C4-2B (cell line): ENCODE results near the gene CA12.

ENCODE experiments used
- H3K27ac ChIP-seq: fragments of 450-650 bp; 2 replicates; pipeline ENCODE4 v1.5.1; 2017
- ZFX ChIP-seq: fragments of 450-650 bp; IDR thresholded peaks from 2 replicates; pipeline ENCODE4 v1.6.1; 2017
- TF ChIP-seq, protein P1 (sequence below): fragments of 450-650 bp; conservative IDR thresholded peaks from 2 replicates; pipeline ENCODE4 v1.5.1; 2017; ENCODE audit warnings: mild to moderate bottlenecking

Gene CA12

DNA sequence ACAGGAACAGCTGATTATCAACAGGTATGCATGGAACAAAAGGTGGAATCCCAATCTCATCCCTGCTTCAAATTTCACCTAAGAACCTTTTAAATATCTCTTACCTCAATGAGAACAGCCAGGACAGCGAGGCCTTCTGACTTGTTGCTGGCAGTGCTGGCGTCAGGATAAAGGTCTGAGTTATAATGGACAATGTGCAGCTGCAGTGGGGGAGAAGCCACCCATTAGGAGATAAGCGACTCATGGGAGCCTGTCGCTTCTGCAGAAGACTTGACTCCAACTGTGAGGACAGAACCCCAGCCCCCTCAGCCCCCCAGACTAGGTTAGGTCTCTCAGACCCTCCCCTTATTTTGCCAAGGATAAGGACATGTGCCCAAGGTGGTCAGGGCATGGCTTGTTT, 39.7 kb downstream of the CA12 start:
- H3K27ac ChIP-seq, result no peak overlapping the region
- TF ChIP-seq, protein P1, sequence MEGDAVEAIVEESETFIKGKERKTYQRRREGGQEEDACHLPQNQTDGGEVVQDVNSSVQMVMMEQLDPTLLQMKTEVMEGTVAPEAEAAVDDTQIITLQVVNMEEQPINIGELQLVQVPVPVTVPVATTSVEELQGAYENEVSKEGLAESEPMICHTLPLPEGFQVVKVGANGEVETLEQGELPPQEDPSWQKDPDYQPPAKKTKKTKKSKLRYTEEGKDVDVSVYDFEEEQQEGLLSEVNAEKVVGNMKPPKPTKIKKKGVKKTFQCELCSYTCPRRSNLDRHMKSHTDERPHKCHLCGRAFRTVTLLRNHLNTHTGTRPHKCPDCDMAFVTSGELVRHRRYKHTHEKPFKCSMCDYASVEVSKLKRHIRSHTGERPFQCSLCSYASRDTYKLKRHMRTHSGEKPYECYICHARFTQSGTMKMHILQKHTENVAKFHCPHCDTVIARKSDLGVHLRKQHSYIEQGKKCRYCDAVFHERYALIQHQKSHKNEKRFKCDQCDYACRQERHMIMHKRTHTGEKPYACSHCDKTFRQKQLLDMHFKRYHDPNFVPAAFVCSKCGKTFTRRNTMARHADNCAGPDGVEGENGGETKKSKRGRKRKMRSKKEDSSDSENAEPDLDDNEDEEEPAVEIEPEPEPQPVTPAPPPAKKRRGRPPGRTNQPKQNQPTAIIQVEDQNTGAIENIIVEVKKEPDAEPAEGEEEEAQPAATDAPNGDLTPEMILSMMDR, result no peak
- TF ChIP-seq ZFX, result no peak

DNA sequence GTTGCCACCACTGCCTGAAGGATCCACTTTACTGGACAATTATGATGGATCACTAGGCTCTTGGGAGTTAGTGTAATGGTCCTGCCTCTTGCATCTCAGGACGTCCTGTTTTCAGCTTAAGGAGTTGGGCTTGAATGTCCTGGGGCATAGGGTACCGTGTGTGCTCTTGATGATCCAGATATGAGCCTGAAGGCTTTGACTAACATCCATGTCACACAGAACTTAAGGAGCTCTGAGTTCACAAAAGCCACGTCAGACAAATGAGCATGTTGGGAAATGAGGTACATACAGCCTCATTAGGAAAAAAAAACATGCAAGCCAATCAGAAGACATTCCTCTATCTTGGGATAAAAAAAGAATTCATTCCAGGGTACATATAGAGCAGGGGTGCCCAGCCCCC, 40.8 kb downstream of the CA12 start:
- TF ChIP-seq, protein P1, result no peak
- no peak for TF ChIP-seq ZFX
- no peak overlapping the region for H3K27ac ChIP-seq

DNA sequence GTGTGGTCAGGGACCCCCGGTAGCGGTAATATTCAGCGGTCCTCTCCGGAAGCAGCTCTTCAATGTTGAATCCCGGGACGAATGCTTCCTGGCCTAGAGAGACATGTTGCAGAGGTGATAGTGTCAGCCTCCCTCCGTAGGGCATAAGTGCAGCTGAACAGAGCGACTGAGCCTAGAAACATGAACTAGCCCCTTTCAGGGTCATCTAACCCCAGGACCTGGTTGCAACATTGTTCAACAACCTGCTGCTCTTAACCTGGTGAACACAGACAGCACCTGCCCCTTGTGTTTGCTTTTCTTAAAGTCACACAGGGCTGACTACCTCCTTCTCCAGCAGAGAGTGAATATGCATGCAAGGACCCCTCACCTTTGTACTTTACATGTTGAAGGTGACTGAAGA, 41.3 kb downstream of the CA12 start:
- no peak for TF ChIP-seq ZFX
- TF ChIP-seq, protein P1, result no peak
- H3K27ac ChIP-seq, result no peak overlapping the region

- no peak for TF ChIP-seq ZFX
- TF ChIP-seq, protein P1, result no peak
- no peak overlapping the region for H3K27ac ChIP-seq
Measured at GRCh38 chr15:63339836-63340235, 41.8 kb downstream of the CA12 start.

- H3K27ac ChIP-seq, result no peak overlapping the region
- no peak for TF ChIP-seq ZFX
- TF ChIP-seq, protein P1, result no peak
Measured at GRCh38 chr15:63339006-63339766, 42.5 kb downstream of the CA12 start.

- TF ChIP-seq ZFX, result no peak
- TF ChIP-seq, protein P1, result no peak
- no peak overlapping the region for H3K27ac ChIP-seq
Measured at GRCh38 chr15:63338170-63338569, 43.5 kb downstream of the CA12 start.

- H3K27ac ChIP-seq, result no peak overlapping the region
- TF ChIP-seq, protein P1, result no peak
- no peak for TF ChIP-seq ZFX
Measured at GRCh38 chr15:63337046-63337445, 44.6 kb downstream of the CA12 start.
